Panc1 (cell line): ENCODE results near the gene NXT1. TPM values are rescaled to one million over a fixed set of nuclear protein-coding genes. Genes with fewer than 3 reads are reported as not detected.
"Not testable (repeated sequence)": the region's sequence is repeated elsewhere in the genome, so short reads cannot be mapped to it uniquely, and the experiment has no call there.

Experiments used
- ATAC-seq: fragments of 200-7000 bp; cut with Tn5 transposase; 2 replicates; pipeline ENCODE4 v1.9.1; 2020; ENCODE audit warnings: mild to moderate bottlenecking, moderate library complexity
- BruUV-seq: library from RNA; stranded (reverse); fragments of 400-500 nt; replicated peaks from 2 replicates; lab custom pipeline; 2021; lab: Mats Ljungman, UMichigan
- CTCF ChIA-PET: fragments of 300-600 bp; sonication (Branson Sonifier 250); formaldehyde crosslinking; loops from one replicate; lab custom pipeline; 2022; ENCODE audit warnings: antibody characterized with exemption; lab: Charles Lee
- POLR2A ChIA-PET: fragments of 300-600 bp; sonication (Branson Sonifier 250); formaldehyde crosslinking; loops from one replicate; lab custom pipeline; 2022; ENCODE audit warnings: antibody characterized with exemption; lab: Charles Lee
- DNase-seq: peaks from one replicate; pipeline ENCODE4 v3.0.0-alpha.2; 2010; ENCODE audit warnings: low read depth, low spot score
- H3K27ac ChIP-seq: 2 replicates; pipeline ENCODE4 v1.5.1; 2011; ENCODE audit warnings: mild to moderate bottlenecking, low read length, inconsistent platforms
- H3K27me3 ChIP-seq: fragments of 200-500 bp; sonication (Bioruptor generic); 2 replicates; pipeline ENCODE4 v1.6.0; 2014; ENCODE audit warnings: low read length, inconsistent platforms; ENCODE audit not compliant: control insufficient read depth, insufficient read depth
- H3K36me3 ChIP-seq: fragments of 200-500 bp; sonication (Bioruptor generic); 2 replicates; pipeline ENCODE4 v1.5.1; 2014; ENCODE audit warnings: inconsistent platforms, mild to moderate bottlenecking, low read length, moderate library complexity; ENCODE audit not compliant: control insufficient read depth, insufficient read depth
- H3K4me1 ChIP-seq: 2 replicates; pipeline ENCODE4 v1.5.1; 2011; ENCODE audit warnings: inconsistent platforms, mild to moderate bottlenecking, low read length, moderate library complexity; ENCODE audit not compliant: control insufficient read depth, insufficient read depth
- H3K4me3 ChIP-seq, 2 experiments: 2 replicates each; pipeline ENCODE4 v1.5.1; 2011 to 2012; ENCODE audit warnings: low read depth in 2 of 2, low read length in 2 of 2, mild to moderate bottlenecking in 2 of 2, inconsistent platforms in 1 of 2, moderate library complexity in 1 of 2
- H3K9me3 ChIP-seq: fragments of 200-500 bp; sonication (Bioruptor generic); 2 replicates; pipeline ENCODE4 v1.5.1; 2014; ENCODE audit warnings: low read depth, mild to moderate bottlenecking, inconsistent platforms, low read length, moderate library complexity; ENCODE audit not compliant: control insufficient read depth, insufficient read depth
- POLR2AphosphoS5 ChIP-seq: IDR thresholded peaks from 2 replicates; pipeline ENCODE4 v1.6.1; 2012; ENCODE audit warnings: mild to moderate bottlenecking, low read depth, low read length, moderate library complexity
- SIN3A ChIP-seq: IDR thresholded peaks from 2 replicates; pipeline ENCODE4 v1.6.1; 2012; ENCODE audit warnings: low read depth, mild to moderate bottlenecking, low read length, moderate library complexity, borderline replicate concordance; ENCODE audit not compliant: insufficient read depth
- TCF7L2 ChIP-seq: IDR thresholded peaks from 2 replicates; pipeline ENCODE4 v1.6.1; 2011; ENCODE audit warnings: mild to moderate bottlenecking, low read depth, low read length, inconsistent platforms
- in situ Hi-C: cut with HindIII; loops from 2 replicates; pipeline ENCODE4 v1.10.0; 2016; ENCODE audit warnings: low sequenced_read_pairs, low pct_unique_long_range_greater_than_20kb
- intact Hi-C: fragments of 100-400 bp; cut with micrococcal nuclease; formaldehyde crosslinking; loops from one replicate; pipeline ENCODE4 v1.10.0; 2022; ENCODE audit not compliant: unreplicated experiment
- total RNA-seq: library from RNA; stranded (reverse); gene quantifications from one replicate; pipeline ENCODE4 v1.2.1, GENCODE V29; 2021; ENCODE audit not compliant: unreplicated experiment
- TF ChIP-seq, protein P1 (sequence below): fragments of 450-650 bp; IDR thresholded peaks from 2 replicates; pipeline ENCODE4 v1.5.1; 2017; ENCODE audit warnings: mild to moderate bottlenecking
- TF ChIP-seq, protein P2 (sequence below), 2 experiments: IDR thresholded peaks; 2 replicates each; pipeline ENCODE4 v1.6.1; 2011 to 2012; ENCODE audit warnings: low read depth in 2 of 2, control low read depth in 1 of 2, low read length in 1 of 2, mild to moderate bottlenecking in 1 of 2, moderate library complexity in 1 of 2; ENCODE audit not compliant: insufficient read depth in 1 of 2

The NXT1 gene
- total RNA-seq, 1 experiment from 2014 or later: 31.3 TPM

DNA sequence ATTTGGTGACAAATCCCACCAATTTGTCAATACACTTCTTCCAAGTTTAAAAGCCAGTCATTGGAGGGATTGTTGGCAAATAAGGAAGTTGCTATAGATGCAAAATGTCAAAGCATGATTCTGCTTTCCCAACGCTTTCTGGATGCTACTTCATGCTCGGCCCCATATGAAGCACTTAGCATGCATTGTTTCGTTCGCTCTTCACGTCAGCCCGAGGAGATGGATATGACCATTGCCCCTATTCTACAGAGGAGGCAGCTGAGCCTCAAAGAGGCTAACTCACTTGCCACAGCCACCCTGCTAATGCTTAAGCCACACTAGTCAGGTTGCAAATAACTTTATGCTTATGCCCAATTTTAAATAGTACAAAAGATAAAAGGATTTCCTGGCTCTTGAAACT is 2.8 kb upstream of the NXT1 start:
- TF ChIP-seq POLR2AphosphoS5: no peak
- no peak for TF ChIP-seq TCF7L2
- TF ChIP-seq, protein P1, sequence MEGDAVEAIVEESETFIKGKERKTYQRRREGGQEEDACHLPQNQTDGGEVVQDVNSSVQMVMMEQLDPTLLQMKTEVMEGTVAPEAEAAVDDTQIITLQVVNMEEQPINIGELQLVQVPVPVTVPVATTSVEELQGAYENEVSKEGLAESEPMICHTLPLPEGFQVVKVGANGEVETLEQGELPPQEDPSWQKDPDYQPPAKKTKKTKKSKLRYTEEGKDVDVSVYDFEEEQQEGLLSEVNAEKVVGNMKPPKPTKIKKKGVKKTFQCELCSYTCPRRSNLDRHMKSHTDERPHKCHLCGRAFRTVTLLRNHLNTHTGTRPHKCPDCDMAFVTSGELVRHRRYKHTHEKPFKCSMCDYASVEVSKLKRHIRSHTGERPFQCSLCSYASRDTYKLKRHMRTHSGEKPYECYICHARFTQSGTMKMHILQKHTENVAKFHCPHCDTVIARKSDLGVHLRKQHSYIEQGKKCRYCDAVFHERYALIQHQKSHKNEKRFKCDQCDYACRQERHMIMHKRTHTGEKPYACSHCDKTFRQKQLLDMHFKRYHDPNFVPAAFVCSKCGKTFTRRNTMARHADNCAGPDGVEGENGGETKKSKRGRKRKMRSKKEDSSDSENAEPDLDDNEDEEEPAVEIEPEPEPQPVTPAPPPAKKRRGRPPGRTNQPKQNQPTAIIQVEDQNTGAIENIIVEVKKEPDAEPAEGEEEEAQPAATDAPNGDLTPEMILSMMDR: no peak
- TF ChIP-seq, protein P2, sequence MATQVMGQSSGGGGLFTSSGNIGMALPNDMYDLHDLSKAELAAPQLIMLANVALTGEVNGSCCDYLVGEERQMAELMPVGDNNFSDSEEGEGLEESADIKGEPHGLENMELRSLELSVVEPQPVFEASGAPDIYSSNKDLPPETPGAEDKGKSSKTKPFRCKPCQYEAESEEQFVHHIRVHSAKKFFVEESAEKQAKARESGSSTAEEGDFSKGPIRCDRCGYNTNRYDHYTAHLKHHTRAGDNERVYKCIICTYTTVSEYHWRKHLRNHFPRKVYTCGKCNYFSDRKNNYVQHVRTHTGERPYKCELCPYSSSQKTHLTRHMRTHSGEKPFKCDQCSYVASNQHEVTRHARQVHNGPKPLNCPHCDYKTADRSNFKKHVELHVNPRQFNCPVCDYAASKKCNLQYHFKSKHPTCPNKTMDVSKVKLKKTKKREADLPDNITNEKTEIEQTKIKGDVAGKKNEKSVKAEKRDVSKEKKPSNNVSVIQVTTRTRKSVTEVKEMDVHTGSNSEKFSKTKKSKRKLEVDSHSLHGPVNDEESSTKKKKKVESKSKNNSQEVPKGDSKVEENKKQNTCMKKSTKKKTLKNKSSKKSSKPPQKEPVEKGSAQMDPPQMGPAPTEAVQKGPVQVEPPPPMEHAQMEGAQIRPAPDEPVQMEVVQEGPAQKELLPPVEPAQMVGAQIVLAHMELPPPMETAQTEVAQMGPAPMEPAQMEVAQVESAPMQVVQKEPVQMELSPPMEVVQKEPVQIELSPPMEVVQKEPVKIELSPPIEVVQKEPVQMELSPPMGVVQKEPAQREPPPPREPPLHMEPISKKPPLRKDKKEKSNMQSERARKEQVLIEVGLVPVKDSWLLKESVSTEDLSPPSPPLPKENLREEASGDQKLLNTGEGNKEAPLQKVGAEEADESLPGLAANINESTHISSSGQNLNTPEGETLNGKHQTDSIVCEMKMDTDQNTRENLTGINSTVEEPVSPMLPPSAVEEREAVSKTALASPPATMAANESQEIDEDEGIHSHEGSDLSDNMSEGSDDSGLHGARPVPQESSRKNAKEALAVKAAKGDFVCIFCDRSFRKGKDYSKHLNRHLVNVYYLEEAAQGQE (IDR thresholded peaks at IDR 0.05; ENCODE audit: insufficient read depth in 1 of 2, low read depth in 2 of 2, low read length in 1 of 2): no peak
- TF ChIP-seq SIN3A: no peak
- intact Hi-C loops: loop anchor here (10.0 kb wide), 2 partner anchors 93 to 1013 kb away; no protein-coding TSS in a partner anchor
- BruUV-seq: no TSS peak

DNA sequence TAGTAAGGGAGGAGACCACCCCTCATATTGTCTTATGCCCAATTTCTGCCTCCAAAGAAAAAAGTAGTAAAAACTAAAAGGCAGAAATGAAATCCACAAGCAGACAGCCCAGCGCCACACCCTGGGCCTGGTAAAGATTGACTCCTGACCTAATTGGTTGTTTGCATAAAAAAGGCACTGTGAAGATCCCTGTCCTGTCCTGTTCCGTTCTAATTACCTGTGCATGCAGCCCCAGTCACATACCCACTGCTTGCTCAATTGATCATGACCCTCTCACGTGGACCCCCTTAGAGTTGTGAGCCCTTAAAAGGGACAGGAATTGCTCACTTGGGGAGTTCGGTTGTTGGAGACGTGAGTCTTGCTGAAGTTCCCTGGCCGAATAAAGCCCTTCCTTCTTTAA is 2.1 kb upstream of the NXT1 start:
- H3K27me3 ChIP-seq, H3K36me3 ChIP-seq, POLR2A ChIA-PET, in situ Hi-C loops, BruUV-seq, H3K27ac ChIP-seq, ATAC-seq, H3K4me3 ChIP-seq, CTCF ChIA-PET, DNase-seq, H3K9me3 ChIP-seq: not testable (repeated sequence)
- peaks cover 17% of the 10 kb centered on the region for H3K4me1 ChIP-seq
- intact Hi-C loops: loop anchor here (10.0 kb wide), 2 partner anchors 94 to 1014 kb away; no protein-coding TSS in a partner anchor

More for the DNA sequence above, 2.8 kb upstream of the NXT1 start:
- H3K27ac ChIP-seq: no peak overlapping the region
- peaks cover 3% of the 10 kb centered on the region for H3K36me3 ChIP-seq
- DNase-seq (no peak), ATAC-seq (no peak)
- no peaks in the 10 kb centered on the region for H3K9me3 ChIP-seq
- H3K4me1 ChIP-seq: peaks cover 16% of the 10 kb centered on the region
- POLR2A ChIA-PET: no interaction called here
- no peaks in the 10 kb centered on the region for H3K27me3 ChIP-seq
- no peak overlapping the region for H3K4me3 ChIP-seq
- CTCF ChIA-PET: no interaction called here
- in situ Hi-C loops: no loop called here
